GM20000 (cell line): ENCODE measurements around the gene RHOH.

Source experiments
- DNase-seq: peaks from one replicate; pipeline ENCODE4 v3.0.0; 2012; ENCODE audit warnings: low spot score
- CTCF ChIP-seq: IDR thresholded peaks from 2 replicates; pipeline ENCODE4 v1.5.1; 2012; ENCODE audit warnings: mild to moderate bottlenecking, control low read depth; ENCODE audit errors: extremely low read depth, missing control alignments

Gene RHOH

GRCh38 chr4:40179360-40179759 lies 17.5 kb upstream of the RHOH start:
- TF ChIP-seq CTCF, result no peak
- DNase-seq, result no peak

DNA sequence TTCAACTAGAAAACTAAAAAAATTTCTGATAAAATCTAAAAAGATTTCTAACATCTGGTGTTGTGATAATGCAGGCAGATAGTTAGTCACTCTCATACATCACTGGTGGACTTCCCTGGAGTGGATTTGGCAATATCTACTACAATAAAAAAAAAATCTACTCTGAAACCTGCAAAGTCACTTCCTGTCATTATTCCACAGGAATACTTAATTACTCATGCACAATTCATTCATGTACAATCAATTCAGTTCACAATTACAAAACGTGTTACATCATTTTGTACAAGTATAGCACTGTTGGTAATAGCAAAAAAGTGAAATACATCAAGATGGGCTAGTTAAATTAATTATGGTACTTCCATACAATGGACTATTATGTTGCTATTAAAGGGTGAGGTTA lies 16.5 kb upstream of the RHOH start:
- no peak for DNase-seq
- TF ChIP-seq CTCF, result no peak

DNA sequence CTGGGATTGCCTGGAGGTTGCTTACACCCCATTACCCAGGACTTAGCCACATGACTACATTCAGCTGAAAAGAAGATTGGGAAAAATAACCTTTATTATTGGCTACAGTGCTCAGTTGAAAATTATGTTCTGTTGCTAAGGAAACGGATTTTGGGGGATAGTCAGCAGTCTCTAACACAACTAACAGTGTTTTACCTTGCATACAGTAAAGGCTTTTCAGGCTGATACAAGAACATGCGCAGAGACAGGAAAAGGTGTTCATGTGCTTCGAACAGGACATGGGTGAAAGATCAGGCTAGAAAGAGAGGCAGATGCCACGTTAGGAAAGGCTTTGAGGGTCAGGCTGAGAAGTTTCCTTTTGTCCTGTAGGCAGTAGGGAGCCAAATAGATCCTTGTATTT lies 14.8 kb upstream of the RHOH start:
- DNase-seq, result no peak
- no peak for TF ChIP-seq CTCF

DNA sequence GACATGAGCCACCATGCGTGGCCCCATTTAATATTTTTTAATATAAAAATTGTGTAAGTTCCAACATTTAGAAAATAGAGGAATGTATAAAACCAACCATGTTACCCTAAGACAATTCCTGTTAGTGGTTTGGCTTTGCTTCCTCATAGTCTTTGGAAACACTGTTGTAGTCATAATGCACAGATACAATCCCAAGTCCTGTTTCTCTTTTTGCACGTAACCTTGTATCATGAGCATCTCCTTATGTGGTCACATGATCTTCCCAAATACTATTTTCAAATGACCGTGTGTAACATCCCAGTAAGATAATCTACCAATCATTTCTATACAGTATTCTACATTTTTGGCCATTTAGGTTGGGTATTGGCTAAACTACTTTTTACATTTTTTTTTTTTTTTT lies 13.9 kb upstream of the RHOH start:
- no peak for DNase-seq
- no peak for TF ChIP-seq CTCF

GRCh38 chr4:40183615-40184411 lies 13.0 kb upstream of the RHOH start:
- peak; percentile 32 for DNase-seq

DNA sequence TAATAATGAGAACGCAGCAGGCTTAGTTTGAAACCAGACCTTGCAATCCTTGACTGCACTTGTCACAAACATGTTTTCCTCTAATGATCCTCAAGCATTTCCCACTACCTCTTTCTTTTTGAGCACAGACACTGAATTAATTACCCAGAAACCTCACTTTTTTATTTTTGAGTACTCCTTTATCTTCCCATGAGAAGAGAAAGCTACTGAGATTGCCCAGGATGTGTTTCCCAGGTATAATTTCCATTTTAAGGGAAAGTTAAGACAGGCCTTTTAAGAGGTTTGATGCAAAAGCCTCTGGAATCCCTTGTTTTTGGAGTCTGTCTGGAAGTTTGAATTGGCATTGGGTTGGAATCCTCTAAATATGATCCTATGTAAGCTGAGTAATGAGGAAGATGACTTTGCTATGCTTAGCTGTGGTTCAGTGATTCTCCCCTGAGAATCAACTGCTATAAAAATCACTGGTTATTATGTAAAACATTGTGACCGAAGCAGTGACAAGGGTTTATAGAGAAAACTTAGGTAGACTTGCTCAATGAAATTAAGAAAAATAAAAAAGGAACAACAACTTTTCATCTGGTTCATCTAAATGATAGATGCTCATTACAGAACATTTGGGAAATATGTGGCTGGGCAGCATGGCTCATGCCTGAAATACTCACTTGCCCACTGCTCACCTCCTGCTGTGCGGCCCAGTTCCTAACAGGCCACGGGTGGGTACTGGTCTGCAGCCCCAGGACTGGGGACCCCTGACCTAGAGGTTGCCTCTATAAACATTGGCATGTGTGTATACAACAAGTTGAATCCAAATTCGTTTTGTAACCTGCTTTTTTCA lies 10.8 kb upstream of the RHOH start:
- TF ChIP-seq CTCF, result no peak
- peak; percentile 45 for DNase-seq

More at GRCh38 chr4:40183615-40184411, 13.0 kb upstream of the RHOH start:
- TF ChIP-seq CTCF, result no peak

DNA sequence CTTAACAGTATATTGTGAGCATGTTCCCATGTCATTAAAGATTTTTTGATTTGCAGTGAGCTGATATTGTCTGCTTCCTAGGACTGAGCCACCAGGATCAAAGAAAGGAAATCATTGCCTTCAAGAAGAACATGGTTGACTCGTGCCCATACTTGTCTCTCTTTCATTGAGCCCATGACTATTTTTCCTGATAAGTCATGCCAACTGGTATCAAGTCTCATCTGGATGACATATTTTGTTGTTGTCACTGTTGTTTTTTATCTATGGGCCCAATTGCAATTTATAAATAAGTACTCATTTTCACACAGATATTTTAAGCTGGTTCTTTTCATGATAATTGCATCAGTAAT lies 10.2 kb upstream of the RHOH start:
- no peak for TF ChIP-seq CTCF
- DNase-seq, result no peak
